Measurements from ENCODE around the gene PLXDC2.

PLXDC2 gene

DNA sequence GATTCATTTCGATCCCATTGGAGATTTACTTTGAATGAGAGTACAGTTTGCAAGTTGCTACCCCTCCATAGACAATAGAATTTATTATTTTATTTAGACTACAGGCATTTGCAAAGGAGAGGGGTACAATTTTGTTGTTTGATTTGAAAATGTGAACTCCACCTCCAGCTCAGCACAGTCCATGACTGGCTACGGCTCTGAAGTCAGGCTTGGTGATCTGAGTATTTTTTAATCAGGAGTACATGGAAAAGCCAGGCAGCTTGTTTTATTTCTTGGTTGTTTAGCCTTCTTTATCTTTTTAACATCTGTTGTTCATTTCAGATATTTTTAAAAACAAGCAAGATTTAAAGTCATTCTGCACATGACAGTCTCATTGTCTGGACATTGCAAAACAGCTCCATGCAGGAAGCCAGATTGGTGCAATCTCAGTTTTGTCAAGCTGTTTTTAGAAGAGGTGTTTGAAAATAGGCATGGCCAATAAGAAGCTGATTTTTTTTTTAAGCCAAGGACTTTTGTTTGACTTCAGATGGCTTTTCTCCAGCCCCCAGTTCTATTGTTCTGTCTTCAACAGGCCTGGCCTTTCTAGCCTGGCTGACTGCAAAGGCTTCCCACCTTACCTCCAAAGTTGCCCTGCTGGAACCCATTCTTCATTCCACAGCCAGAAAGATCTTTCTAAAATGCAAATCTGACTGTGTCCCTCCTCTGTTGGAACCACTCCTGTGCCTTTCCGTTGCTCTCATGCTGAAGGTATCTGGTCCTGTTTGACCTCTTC is 12.2 kb downstream of the PLXDC2 start:
- no peak for DNase-seq
- Mint-ChIP-seq H3K27me3 (no peaks in the 10 kb centered on the region), H3K27ac (no peak overlapping the region), H3K4me3 (no peak overlapping the region), H3K4me1 (no peaks in the 10 kb centered on the region), H3K36me3 (no peaks in the 10 kb centered on the region), H3K9me3 (no peaks in the 10 kb centered on the region)
- CTCF ChIA-PET: no interaction called here

DNA sequence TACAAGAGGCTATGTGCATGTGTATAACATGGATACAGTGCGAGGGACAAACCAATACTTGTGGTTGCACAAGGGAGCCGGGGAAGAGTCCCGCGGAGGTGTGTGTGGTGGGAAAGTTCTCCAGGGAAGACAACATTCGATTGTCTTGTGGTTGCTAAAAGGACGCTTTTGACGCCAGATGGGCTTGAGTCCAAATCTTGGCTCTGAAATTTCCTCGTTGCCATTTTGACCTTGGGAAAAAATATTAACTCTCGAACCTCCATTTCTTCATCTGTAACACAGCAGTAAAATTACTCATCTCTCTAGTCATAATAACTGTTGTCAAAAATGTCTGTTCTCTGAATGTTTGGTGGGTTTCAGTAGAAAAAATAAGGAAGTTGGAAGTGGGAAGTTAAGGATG is 16.5 kb downstream of the PLXDC2 start:
- no peaks in the 10 kb centered on the region for H3K36me3 Mint-ChIP-seq
- no peaks in the 10 kb centered on the region for H3K4me1 Mint-ChIP-seq
- CTCF ChIA-PET: no interaction called here
- no peak for DNase-seq
- no peaks in the 10 kb centered on the region for H3K9me3 Mint-ChIP-seq
- no peaks in the 10 kb centered on the region for H3K27me3 Mint-ChIP-seq
- no peak overlapping the region for H3K27ac Mint-ChIP-seq
- no peak overlapping the region for H3K4me3 Mint-ChIP-seq

DNA sequence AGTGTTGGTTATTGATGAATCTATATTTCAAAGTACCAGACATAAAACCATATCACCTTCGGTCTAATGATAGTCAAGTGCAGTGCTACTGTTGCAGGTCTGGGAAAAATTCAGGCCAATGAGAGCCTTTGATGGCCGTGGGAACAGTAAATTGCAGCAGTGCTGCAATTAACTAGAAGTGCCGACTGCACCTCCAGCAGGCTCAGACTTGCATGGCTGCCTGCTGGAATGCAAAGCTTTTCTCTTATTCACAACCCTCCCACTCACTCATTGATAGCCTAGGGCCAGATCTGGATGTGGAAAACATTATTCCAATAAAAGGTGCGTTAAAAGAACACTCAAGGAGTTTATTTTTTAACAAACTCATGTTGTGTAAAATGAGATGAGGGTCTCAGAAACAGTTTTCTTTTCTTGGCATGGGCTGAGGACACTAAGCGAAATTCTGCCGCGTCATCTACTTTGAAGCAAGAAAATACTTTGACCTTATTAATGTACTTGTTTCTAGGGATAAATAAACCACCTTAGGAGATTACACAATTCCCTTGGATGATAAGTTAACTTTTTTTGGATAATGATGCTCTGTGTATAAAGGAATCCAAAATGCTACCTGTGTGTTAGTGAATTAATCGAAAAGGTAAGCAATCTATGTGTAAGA is 17.1 kb downstream of the PLXDC2 start:
- no peak for DNase-seq
- Mint-ChIP-seq H3K9me3 (no peaks in the 10 kb centered on the region), H3K36me3 (no peaks in the 10 kb centered on the region)

DNA sequence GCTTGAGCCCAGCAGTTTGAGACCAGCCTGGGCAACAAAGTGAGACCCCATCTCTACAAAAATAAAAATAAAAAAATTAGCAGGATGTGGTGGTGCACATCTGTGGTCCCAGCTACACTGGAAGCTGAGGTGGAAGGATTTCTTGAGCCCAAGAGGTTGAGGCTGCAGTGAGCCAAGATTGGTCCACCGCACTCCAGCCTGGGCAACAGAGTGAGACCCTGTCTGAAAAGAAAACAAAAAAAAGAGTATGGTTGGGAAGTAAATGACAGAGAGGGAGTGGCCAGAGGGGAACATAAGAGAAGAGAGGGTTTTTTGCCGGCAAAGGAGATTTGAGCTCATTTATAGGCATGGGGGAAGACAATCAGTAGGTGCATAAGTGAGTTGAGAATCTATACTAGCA is 19.7 kb downstream of the PLXDC2 start:
- Mint-ChIP-seq H3K4me1 (no peaks in the 10 kb centered on the region), H3K36me3 (no peaks in the 10 kb centered on the region), H3K27ac (no peak overlapping the region), H3K4me3 (no peak overlapping the region), H3K27me3 (no peaks in the 10 kb centered on the region), H3K9me3 (no peaks in the 10 kb centered on the region)
- DNase-seq: no peak
- CTCF ChIA-PET: no interaction called here

More for the DNA sequence above, 17.1 kb downstream of the PLXDC2 start:
- Mint-ChIP-seq H3K27me3 (no peaks in the 10 kb centered on the region), H3K4me1 (no peaks in the 10 kb centered on the region), H3K4me3 (no peak overlapping the region), H3K27ac (no peak overlapping the region)
- CTCF ChIA-PET: no interaction called here

DNA sequence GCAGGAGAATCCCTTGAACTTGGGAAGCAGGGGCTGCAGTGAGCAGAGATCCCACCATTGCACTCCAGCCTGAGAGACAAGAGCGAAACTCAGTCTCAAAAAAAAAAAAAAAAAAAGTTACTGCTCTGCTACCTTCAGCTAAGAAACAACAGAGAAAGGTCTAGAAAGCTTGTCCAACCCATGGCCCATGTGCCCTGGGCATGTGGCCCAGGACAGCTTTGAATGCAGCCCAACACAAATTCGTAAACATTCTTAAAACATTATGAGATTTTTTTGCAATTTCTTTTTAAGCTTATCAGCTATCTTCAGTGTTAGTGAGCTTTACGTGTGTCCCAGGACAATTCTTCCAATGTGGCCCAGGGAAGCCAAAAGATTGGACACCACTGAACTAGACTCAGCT is 22.9 kb downstream of the PLXDC2 start:
- no peaks in the 10 kb centered on the region for H3K9me3 Mint-ChIP-seq
- no peak for DNase-seq
- H3K36me3 Mint-ChIP-seq: no peaks in the 10 kb centered on the region
- no peak overlapping the region for H3K27ac Mint-ChIP-seq
- no peak overlapping the region for H3K4me3 Mint-ChIP-seq
- H3K4me1 Mint-ChIP-seq: no peaks in the 10 kb centered on the region
- no peaks in the 10 kb centered on the region for H3K27me3 Mint-ChIP-seq
- CTCF ChIA-PET: no interaction called here

DNA sequence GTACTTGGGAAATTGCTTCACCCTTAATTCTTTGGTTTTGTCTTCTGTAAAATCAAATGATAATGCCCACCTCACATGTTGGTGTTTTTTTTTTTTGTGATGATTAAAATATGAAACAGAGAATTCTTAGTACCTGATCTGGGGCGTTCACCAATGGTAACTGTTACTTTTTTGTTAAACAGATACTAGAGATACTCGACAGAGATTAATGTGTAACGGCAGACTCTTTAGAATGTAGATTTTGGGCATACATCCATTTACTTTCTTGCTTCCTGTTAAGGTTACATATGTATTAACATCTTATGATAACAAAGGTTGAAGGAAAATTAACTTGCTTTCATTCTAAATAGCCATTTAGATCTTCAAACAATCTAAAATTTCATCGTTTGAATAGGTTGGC is 23.3 kb downstream of the PLXDC2 start:
- H3K27me3 Mint-ChIP-seq: no peaks in the 10 kb centered on the region
- no peak overlapping the region for H3K27ac Mint-ChIP-seq
- no peaks in the 10 kb centered on the region for H3K36me3 Mint-ChIP-seq
- no peak for DNase-seq
- H3K9me3 Mint-ChIP-seq: no peaks in the 10 kb centered on the region
- H3K4me1 Mint-ChIP-seq: no peaks in the 10 kb centered on the region
- CTCF ChIA-PET: no interaction called here
- H3K4me3 Mint-ChIP-seq: no peak overlapping the region

DNA sequence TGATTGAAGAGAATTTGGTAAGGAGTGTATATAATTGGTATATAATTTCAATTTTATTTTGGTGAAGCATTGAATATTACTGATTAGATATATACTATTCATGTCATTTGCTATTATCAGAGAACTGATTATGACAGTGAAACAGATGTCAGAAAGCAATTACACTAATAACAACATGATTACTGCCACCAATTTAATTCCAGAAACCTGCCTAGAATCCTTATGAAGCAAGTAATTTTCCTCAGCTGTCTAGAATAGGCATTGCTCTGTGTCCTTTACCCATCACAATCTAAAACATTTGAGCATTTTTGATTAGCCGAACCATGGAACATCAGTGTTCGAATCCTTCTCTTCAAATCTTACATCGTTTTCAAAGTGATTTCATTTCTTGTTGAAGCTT is 24.5 kb downstream of the PLXDC2 start:
- H3K4me3 Mint-ChIP-seq: no peak overlapping the region
- CTCF ChIA-PET: no interaction called here
- peaks cover 4% of the 10 kb centered on the region for H3K9me3 Mint-ChIP-seq
- no peaks in the 10 kb centered on the region for H3K4me1 Mint-ChIP-seq
- no peak overlapping the region for H3K27ac Mint-ChIP-seq
- H3K27me3 Mint-ChIP-seq: no peaks in the 10 kb centered on the region
- no peaks in the 10 kb centered on the region for H3K36me3 Mint-ChIP-seq
- DNase-seq: no peak

DNA sequence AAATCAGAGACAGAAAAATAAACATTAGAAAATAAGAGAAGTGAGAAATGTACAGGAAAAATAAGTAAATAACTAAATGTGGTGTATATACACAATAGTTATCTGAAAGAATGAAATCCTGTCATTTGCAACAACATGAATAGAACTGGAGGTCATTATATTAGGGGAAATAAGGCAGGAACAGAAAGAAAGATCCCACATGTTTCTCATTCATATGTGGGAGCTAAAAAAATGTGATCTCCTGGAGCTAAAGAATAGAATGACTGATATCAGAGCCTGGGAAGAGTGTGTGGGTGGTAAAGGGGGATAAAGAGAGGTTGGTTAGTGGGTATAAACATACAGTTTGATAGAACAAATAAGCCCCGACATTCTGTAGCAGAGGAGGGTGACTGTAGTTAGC is 27.3 kb downstream of the PLXDC2 start:
- Mint-ChIP-seq H3K9me3 (peaks cover 4% of the 10 kb centered on the region), H3K27ac (no peak overlapping the region), H3K4me3 (no peak overlapping the region), H3K36me3 (no peaks in the 10 kb centered on the region), H3K27me3 (no peaks in the 10 kb centered on the region), H3K4me1 (no peaks in the 10 kb centered on the region)
- no peak for DNase-seq
- CTCF ChIA-PET: no interaction called here

DNA sequence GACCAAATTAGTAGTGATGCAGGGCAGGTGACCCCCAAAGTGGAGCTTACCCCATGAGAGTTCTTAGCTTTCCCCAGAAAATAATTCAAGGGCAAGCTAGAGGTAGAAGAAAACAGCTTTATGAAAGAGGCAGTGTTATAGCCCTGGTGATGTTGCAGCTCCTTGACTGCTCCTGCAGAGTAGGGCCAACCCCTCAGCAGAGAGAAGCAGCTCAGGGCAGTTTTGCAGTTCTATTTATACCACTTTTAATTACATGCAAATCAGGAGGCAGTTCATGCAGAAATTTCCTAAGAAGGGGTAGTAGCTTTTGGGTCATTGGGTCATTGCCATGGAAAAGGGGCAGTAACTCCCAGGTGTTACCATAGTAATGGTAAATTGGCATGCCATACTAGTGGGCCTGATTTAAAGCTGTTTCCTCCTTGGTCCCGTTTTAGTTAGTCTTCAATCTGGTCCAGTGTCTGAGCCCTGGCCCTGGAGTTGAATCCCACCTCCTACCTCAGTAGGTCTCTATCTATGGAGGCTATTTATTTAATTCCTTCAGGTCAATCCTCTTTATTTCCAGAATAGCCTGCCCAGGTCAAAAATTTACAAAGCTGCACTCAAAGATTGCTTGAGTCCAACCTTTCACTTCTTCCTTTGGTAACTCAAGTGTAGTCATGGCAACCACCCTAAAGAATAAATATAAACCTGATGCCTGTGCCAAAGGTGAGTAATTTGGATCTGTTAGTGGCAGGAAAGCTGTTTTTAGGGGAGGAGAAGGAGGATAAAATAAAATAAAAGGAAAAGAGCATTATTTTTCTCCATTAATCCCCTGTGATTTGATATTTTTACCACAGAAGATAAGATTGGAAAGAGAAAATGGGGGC is 29.5 kb downstream of the PLXDC2 start:
- no peak overlapping the region for H3K4me3 Mint-ChIP-seq
- H3K27me3 Mint-ChIP-seq: no peaks in the 10 kb centered on the region
- H3K27ac Mint-ChIP-seq: no peak overlapping the region
- CTCF ChIA-PET: no interaction called here
- H3K36me3 Mint-ChIP-seq: no peaks in the 10 kb centered on the region
- H3K4me1 Mint-ChIP-seq: no peaks in the 10 kb centered on the region
- peaks cover 4% of the 10 kb centered on the region for H3K9me3 Mint-ChIP-seq
- DNase-seq: no peak

DNA sequence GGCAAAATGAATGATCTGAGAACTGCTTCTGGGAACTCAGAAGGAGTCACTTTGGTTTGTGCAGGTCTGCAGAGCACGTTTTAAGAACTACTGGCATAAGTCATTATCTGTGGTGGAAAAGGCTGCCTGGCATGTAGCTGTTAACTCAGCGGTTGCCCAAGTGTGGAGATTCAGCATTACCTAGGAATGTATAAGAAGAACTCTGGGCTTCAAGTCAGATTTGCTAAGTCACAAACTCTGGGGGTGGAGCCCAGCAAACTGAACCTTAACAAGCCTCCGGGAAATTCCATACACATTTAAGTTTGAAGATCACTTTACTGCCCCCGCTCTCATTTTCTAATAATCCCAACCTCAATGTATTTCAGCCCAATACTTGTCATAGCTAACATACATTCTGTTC is 31.1 kb downstream of the PLXDC2 start:
- H3K4me1 Mint-ChIP-seq: no peaks in the 10 kb centered on the region
- H3K27me3 Mint-ChIP-seq: no peaks in the 10 kb centered on the region
- DNase-seq: no peak
- H3K36me3 Mint-ChIP-seq: no peaks in the 10 kb centered on the region
- H3K9me3 Mint-ChIP-seq: peaks cover 4% of the 10 kb centered on the region
- CTCF ChIA-PET: no interaction called here
- no peak overlapping the region for H3K4me3 Mint-ChIP-seq
- H3K27ac Mint-ChIP-seq: no peak overlapping the region

DNA sequence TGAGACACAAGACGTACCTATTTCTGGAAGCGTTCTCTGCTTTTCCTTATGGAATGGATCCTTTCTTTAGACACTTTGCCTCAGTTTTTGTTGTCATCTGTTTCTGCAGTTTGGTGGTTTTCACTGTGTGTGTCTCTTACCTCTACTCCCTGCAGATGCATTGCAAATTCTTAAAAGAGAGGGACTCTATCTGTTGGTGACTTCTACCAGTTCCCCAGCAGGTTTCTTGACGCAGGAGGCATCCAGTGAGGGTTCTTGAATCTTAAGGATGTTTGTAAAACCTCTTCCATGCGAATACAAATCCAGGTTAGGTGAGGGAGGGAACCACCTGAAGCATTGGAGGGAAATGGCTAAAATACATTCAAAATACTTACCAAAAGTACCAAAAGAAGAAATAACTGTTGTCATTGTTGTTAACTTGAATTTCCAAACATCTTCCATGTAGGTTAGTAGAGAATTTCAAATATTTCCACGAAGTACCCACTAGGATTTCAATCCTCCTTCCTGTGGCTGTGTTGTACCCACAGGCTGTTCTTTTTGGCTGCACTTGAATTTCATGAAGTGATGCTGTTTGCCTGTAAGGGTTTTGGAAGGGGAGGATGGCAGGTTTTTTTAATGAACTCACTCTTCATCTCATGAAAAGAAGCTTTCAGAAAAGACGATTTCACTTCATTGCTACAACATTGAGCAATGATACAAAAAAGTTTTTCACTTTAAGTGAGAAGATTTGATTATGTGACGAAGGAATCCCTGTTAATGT is 32.2 kb downstream of the PLXDC2 start:
- H3K36me3 Mint-ChIP-seq: no peaks in the 10 kb centered on the region
- no peak overlapping the region for H3K27ac Mint-ChIP-seq
- no peaks in the 10 kb centered on the region for H3K27me3 Mint-ChIP-seq
- peaks cover 4% of the 10 kb centered on the region for H3K9me3 Mint-ChIP-seq
- CTCF ChIA-PET: no interaction called here
- DNase-seq: no peak
- H3K4me3 Mint-ChIP-seq: no peak overlapping the region
- H3K4me1 Mint-ChIP-seq: no peaks in the 10 kb centered on the region

DNA sequence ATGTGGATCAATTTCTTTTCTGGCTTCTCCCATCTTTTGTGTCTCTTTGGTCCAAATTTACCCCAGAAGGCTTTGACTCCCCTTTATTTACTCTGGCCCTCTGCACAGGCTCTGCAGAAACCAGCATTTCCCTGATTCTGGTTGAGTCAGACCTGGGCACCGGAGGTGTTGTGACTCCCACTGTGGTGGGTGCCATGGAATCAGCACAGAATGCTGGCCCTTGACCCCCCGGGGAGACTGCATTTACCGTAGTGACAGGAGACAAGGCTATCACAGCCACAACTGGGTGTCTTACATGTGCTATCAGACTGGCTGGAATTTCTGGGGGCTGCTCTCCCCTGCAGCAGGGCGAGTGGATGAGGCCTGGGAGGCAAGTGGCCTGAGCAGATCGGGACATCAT is 37.6 kb downstream of the PLXDC2 start:
- DNase-seq: no peak
- Mint-ChIP-seq H3K27me3 (no peaks in the 10 kb centered on the region), H3K27ac (no peak overlapping the region), H3K36me3 (no peaks in the 10 kb centered on the region), H3K4me3 (no peak overlapping the region), H3K9me3 (no peaks in the 10 kb centered on the region), H3K4me1 (no peaks in the 10 kb centered on the region)
- CTCF ChIA-PET: no interaction called here

DNA sequence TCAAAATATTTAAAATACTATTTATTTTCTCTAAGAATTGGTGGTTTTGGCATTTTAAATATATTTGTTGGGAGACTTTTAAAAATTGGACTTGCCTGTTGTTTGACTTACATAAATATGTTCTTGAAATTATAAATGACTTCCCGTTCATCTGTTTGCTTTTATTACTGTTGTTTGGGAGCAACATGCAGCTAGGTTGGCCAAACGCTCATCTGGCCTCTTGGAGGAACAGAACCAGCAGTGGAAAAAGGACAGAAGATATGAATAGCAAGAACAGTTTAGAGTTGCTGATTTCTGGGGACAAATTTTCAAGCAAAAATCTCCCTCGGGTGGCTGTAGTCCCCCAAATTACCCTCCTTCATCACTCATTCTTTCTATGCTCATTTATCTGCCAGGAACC is 41.6 kb downstream of the PLXDC2 start:
- CTCF ChIA-PET: no interaction called here
- Mint-ChIP-seq H3K9me3 (peaks cover 2% of the 10 kb centered on the region), H3K4me1 (no peaks in the 10 kb centered on the region)

DNA sequence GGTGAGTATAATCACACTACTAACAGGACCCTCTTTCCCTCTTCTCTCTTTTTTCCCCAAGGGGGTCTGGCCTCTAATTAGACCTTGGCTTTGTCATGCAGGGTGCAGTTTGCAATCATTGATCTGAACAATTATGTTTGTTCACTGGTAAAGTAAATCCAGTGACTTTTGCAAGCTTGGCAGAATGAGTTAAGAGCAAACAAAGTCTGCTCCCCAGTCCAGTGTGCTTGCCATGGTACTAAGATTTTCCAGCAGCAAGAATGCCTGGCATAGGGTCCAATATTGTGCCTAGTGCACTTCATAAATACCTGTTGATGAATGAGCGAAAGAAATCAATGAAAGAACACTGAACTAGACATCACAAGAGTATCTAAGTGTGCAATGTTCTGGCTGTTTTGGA is 43.9 kb downstream of the PLXDC2 start:
- no peak for DNase-seq
- H3K4me1 Mint-ChIP-seq: no peaks in the 10 kb centered on the region
- H3K36me3 Mint-ChIP-seq: no peaks in the 10 kb centered on the region
- H3K27ac Mint-ChIP-seq: no peak overlapping the region
- no peak overlapping the region for H3K4me3 Mint-ChIP-seq
- H3K9me3 Mint-ChIP-seq: peaks cover 2% of the 10 kb centered on the region
- CTCF ChIA-PET: no interaction called here
- no peaks in the 10 kb centered on the region for H3K27me3 Mint-ChIP-seq

More for the DNA sequence above, 41.6 kb downstream of the PLXDC2 start:
- no peak for DNase-seq
- no peak overlapping the region for H3K4me3 Mint-ChIP-seq
- H3K27ac Mint-ChIP-seq: no peak overlapping the region
- no peaks in the 10 kb centered on the region for H3K36me3 Mint-ChIP-seq
- no peaks in the 10 kb centered on the region for H3K27me3 Mint-ChIP-seq

Data from activated naive CD4-positive, alpha-beta T cell treated with anti-CD3 and anti-CD28 coated beads, Interleukin-2, amount 10 ng/mL, durations not matched to agents 7 days and 5 days (primary cell).